Mesothelial cell of epicardium (in vitro differentiated cells): Measurements from ENCODE around the gene ADAM15. TPM values are rescaled to one million over a fixed set of nuclear protein-coding genes. Genes with fewer than 3 reads are reported as not detected.

ENCODE experiments used
- DNase-seq, 2 experiments: peaks; one replicate each; pipeline ENCODE4 v3.0.0; 2021; ENCODE audit warnings: low spot score in 2 of 2; ENCODE audit not compliant: unreplicated experiment in 2 of 2
- H3K27ac Mint-ChIP-seq: 2 replicates; pipeline ENCODE4 v1.8.0; 2021; ENCODE audit warnings: mixed read lengths
- H3K27me3 Mint-ChIP-seq: 2 replicates; pipeline ENCODE4 v1.8.0; 2021; ENCODE audit warnings: low read depth, mixed read lengths
- H3K36me3 Mint-ChIP-seq: 2 replicates; pipeline ENCODE4 v1.8.0; 2021; ENCODE audit warnings: mixed read lengths
- H3K4me1 Mint-ChIP-seq: 2 replicates; pipeline ENCODE4 v1.8.0; 2021; ENCODE audit warnings: mixed read lengths
- H3K4me3 Mint-ChIP-seq: 2 replicates; pipeline ENCODE4 v1.8.0; 2021; ENCODE audit warnings: mild to moderate bottlenecking, moderate library complexity, mixed read lengths
- H3K9me3 Mint-ChIP-seq: 2 replicates; pipeline ENCODE4 v1.8.0; 2021; ENCODE audit warnings: mixed read lengths
- total RNA-seq: library from RNA; stranded (reverse); gene quantifications from 3 replicates; pipeline ENCODE4 v1.2.1, GENCODE V29; 2021
- TF ChIP-seq, protein P1 (sequence below): fragments of 200-600 bp; sonication (generic); IDR thresholded peaks from one replicate; pipeline ENCODE4 v1.5.0; 2021; ENCODE audit warnings: antibody characterized with exemption; ENCODE audit not compliant: unreplicated experiment

The ADAM15 gene
- total RNA-seq, 1 donor from 2014 or later: 36.1 TPM

DNA sequence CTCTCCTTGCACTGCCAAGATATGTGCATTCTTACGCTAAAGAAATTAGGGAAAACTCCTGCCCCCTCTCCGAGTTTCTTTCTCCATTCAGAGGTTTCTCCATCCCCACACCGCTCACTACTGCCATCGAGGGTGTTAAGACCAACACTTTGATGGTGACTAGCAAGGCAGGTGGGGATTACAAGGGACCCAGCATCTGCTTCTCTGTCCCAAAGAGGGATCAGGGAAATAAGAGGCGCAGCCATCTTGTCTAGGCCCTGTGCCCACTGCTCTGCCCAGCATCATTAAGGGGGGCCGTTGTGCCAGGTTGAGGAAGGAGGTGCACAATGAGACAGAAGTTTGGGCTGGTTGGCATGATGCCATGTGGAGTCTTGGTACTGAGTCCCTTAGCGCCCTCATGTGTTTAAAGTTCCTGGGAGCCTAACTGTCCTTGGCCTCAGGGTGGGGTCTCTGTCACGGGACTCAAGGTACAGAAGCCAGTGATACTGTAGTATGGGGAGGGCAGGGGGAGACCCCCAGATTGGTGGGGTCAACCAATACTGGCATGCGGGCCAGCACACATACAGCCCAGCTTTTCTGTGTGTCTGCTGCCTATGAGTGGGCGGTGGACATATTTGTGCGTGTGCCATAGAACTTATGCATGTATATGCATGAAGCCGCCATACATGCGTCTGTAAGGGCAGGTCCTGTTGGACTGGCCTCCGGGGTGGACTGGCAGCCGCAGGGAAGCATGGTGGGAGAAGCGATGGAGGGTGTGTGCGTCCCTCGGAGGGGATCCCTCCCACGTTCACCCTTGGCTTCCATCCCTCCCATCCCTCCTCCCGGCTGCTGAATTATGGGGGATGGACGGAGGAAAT is 33.0 kb downstream of the ADAM15 start:
- peaks cover 41% of the 10 kb centered on the region for H3K27me3 Mint-ChIP-seq

GRCh38 chr1:155084722-155085503 is 33.8 kb downstream of the ADAM15 start:
- TF ChIP-seq, protein P1, sequence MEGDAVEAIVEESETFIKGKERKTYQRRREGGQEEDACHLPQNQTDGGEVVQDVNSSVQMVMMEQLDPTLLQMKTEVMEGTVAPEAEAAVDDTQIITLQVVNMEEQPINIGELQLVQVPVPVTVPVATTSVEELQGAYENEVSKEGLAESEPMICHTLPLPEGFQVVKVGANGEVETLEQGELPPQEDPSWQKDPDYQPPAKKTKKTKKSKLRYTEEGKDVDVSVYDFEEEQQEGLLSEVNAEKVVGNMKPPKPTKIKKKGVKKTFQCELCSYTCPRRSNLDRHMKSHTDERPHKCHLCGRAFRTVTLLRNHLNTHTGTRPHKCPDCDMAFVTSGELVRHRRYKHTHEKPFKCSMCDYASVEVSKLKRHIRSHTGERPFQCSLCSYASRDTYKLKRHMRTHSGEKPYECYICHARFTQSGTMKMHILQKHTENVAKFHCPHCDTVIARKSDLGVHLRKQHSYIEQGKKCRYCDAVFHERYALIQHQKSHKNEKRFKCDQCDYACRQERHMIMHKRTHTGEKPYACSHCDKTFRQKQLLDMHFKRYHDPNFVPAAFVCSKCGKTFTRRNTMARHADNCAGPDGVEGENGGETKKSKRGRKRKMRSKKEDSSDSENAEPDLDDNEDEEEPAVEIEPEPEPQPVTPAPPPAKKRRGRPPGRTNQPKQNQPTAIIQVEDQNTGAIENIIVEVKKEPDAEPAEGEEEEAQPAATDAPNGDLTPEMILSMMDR: peak; percentile 91
- peaks cover 33% of the 10 kb centered on the region for H3K27me3 Mint-ChIP-seq
- H3K4me1 Mint-ChIP-seq: peaks cover 39% of the 10 kb centered on the region

More for the DNA sequence above, 33.0 kb downstream of the ADAM15 start:
- Mint-ChIP-seq H3K9me3 (no peaks in the 10 kb centered on the region), H3K4me1 (peaks cover 44% of the 10 kb centered on the region), H3K36me3 (no peaks in the 10 kb centered on the region), H3K27ac (peak overlapping the region; percentile 98), H3K4me3 (peak overlapping the region; percentile 96)
- TF ChIP-seq, protein P1: no peak
- no peak for DNase-seq

DNA sequence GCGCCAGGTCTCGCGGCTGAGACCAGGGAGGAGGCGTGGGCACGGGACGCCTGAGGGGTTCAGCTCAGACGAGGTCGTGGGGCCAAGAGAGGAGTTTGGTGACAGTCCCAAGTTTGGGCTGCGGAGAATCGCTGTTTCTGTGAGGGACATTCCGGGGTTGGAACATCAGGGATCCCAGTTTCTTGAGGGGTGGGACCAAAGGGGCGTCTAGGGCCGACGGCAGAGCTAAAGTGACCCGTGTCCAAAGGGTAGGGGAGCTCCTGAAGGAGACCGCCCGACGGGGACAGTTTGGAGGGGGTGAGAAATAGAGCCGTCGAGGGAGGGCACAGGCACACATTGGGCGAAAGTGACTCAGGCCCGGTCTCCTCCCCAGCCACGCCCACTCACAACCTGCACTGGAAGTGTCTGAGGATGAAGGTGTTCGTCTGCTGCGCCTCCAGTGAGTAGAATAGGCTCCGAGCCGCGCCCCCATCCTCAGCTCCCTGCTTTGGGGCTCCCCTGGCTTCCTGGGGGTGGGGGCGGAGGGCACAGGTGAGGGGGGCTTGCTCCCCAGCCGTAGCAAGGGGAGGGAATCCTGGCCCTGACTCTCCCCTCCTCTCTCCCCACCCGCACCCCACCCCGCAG is 34.5 kb downstream of the ADAM15 start:
- H3K27ac Mint-ChIP-seq: peak overlapping the region; percentile 98
- H3K27me3 Mint-ChIP-seq: peaks cover 33% of the 10 kb centered on the region
- H3K36me3 Mint-ChIP-seq: no peaks in the 10 kb centered on the region
- TF ChIP-seq, protein P1: no peak
- H3K4me3 Mint-ChIP-seq: peak overlapping the region; percentile 96
- peak in 1 of 2 experiments; percentile 62 for DNase-seq
- peaks cover 39% of the 10 kb centered on the region for H3K4me1 Mint-ChIP-seq
- no peaks in the 10 kb centered on the region for H3K9me3 Mint-ChIP-seq

More at GRCh38 chr1:155084722-155085503, 33.8 kb downstream of the ADAM15 start:
- H3K27ac Mint-ChIP-seq: peak overlapping the region; percentile 98
- DNase-seq: peak; percentile 84 to 94
- H3K9me3 Mint-ChIP-seq: no peaks in the 10 kb centered on the region
- no peaks in the 10 kb centered on the region for H3K36me3 Mint-ChIP-seq
- H3K4me3 Mint-ChIP-seq: peak overlapping the region; percentile 96

DNA sequence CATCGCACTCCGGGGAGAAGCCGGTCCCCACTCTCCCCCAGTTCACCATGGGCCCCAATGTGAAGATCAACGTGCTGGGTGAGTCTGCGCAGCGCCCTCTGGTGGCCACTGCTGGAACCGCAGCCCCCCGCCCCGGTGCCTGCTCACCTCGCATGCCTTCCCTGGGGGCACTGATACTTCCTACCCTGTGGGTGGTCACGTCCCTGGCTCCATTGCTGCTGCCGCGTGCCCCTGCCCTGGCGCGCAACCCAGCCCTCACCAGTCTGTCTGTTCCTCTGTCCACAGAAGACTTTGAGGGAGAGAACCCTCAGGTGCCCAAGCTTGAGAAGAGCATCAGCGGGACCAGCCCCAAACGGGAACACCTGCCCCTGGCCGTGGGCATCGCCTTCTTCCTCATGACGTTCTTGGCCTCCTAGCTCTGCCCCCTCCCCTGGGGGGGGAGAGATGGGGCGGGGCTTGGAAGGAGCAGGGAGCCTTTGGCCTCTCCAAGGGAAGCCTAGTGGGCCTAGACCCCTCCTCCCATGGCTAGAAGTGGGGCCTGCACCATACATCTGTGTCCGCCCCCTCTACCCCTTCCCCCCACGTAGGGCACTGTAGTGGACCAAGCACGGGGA is 35.1 kb downstream of the ADAM15 start:
- Mint-ChIP-seq H3K27ac (peak overlapping the region; percentile 34), H3K4me3 (peak overlapping the region; percentile 60), H3K36me3 (no peaks in the 10 kb centered on the region), H3K4me1 (peaks cover 36% of the 10 kb centered on the region), H3K9me3 (no peaks in the 10 kb centered on the region), H3K27me3 (peaks cover 29% of the 10 kb centered on the region)
- TF ChIP-seq, protein P1: peak; percentile 99
- DNase-seq: peak; percentile 68 to 93
